HepG2 (cell line): Measurements from ENCODE around the gene VAT1L.

ENCODE experiments used
- CTCF ChIP-seq: sonication (generic); formaldehyde crosslinking; IDR thresholded peaks from 2 replicates; pipeline ENCODE4 v1.5.0; 2020; ENCODE audit warnings: mild to moderate bottlenecking, missing genetic modification reagents, moderate library complexity
- EHMT2 ChIP-seq: fragments of 200-600 bp; sonication (generic); IDR thresholded peaks from 2 replicates; pipeline ENCODE4 v1.7.0; 2017; ENCODE audit warnings: antibody characterized with exemption, low read depth, low read length, borderline replicate concordance
- EZH2 ChIP-seq: conservative IDR thresholded peaks from 2 replicates; pipeline ENCODE4 v1.6.1; 2012; ENCODE audit warnings: mild to moderate bottlenecking, low read depth, low read length, moderate library complexity
- FOXJ3 ChIP-seq: sonication (generic); formaldehyde crosslinking; IDR thresholded peaks from 2 replicates; pipeline ENCODE4 v1.4.0; 2020; ENCODE audit warnings: missing genetic modification reagents, mild to moderate bottlenecking, borderline replicate concordance
- HNRNPH1 ChIP-seq: fragments of 200-400 bp; formaldehyde crosslinking; optimal IDR thresholded peaks from 2 replicates; pipeline ENCODE3; 2017; ENCODE audit warnings: mild to moderate bottlenecking, low read depth, low read length
- JARID2 ChIP-seq: sonication (generic); formaldehyde crosslinking; IDR thresholded peaks from 2 replicates; pipeline ENCODE4 v1.8.1; 2023; ENCODE audit warnings: missing genetic modification reagents, inconsistent platforms; ENCODE audit not compliant: insufficient replicate concordance
- MAX ChIP-seq: IDR thresholded peaks from 2 replicates; pipeline ENCODE4 v1.6.1; 2012; ENCODE audit warnings: inconsistent platforms
- POLR2A ChIP-seq, 2 experiments: IDR thresholded peaks; 2 replicates each; pipeline ENCODE4 v1.6.1; 2011; ENCODE audit warnings: low read depth in 2 of 2, low read length in 2 of 2, mild to moderate bottlenecking in 1 of 2, moderate library complexity in 1 of 2; ENCODE audit not compliant: insufficient read depth in 1 of 2
- SETDB1 ChIP-seq: sonication (generic); formaldehyde crosslinking; IDR thresholded peaks from 2 replicates; pipeline ENCODE4 v1.5.1; 2020; ENCODE audit warnings: missing genetic modification reagents, mild to moderate bottlenecking, borderline replicate concordance
- ZBTB21 ChIP-seq: sonication (generic); formaldehyde crosslinking; IDR thresholded peaks from 2 replicates; pipeline ENCODE4 v1.4.0; 2020; ENCODE audit warnings: missing genetic modification reagents
- ZKSCAN1 ChIP-seq: fragments of 150-350 bp; IDR thresholded peaks from 2 replicates; pipeline ENCODE4 v1.6.1; 2014; ENCODE audit warnings: low read length
- ZNF557 ChIP-seq: sonication (generic); formaldehyde crosslinking; IDR thresholded peaks from 2 replicates; pipeline ENCODE4 v1.4.0; 2020; ENCODE audit warnings: missing genetic modification reagents
- ZNF766 ChIP-seq: sonication (generic); formaldehyde crosslinking; IDR thresholded peaks from 2 replicates; pipeline ENCODE4 v1.5.0; 2020; ENCODE audit warnings: missing genetic modification reagents, borderline replicate concordance

DNA sequence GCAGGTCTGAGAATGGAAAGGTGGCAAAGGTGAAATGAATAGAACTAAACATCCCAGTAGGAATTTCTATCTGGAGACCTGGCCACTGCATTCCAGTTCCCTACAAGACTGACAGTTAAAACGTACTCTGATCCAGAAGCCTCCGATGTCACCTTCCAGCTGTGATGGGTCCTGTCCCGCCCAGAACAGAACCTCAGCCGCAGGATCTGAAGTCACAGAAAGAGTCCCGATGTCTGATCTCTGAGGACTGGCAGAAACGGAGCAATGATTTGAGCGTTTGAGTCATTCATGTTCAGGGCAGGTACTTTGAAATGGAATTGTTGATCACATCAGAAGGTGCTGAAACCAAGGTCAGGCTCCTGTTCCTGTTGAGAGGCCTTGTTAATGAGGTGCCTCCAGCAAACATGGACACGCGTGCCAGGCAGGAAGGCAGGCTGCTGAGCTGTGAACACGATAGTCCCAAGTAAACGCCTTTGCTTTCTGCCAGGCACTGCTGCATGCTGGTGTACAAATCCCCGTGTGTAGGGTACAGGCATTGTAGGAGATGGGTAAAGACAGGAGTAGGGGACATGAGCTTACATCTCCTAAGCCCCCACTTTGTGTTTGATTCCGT lies 61.4 kb downstream of the VAT1L start:
- no peak for TF ChIP-seq EHMT2
- TF ChIP-seq MAX: no peak
- no peak for TF ChIP-seq HNRNPH1
- TF ChIP-seq ZNF557 (CRISPR knock-in tag): no peak
- no peak for TF ChIP-seq ZKSCAN1
- no peak for TF ChIP-seq FOXJ3
- TF ChIP-seq SETDB1 (CRISPR knock-in tag): no peak
- no peak for TF ChIP-seq CTCF (CRISPR knock-in tag)
- no peak for TF ChIP-seq POLR2A (IDR thresholded peaks at IDR 0.05; ENCODE audit: insufficient read depth in 1 of 2, low read depth in 2 of 2, low read length in 2 of 2)
- no peak for TF ChIP-seq ZNF766 (CRISPR knock-in tag)
- TF ChIP-seq JARID2 (CRISPR knock-in tag): no peak
- no peak for TF ChIP-seq ZBTB21
- no peak for TF ChIP-seq EZH2
